Retinal pigment epithelial cell (primary cell): Measurements from ENCODE around the gene PIGK.

Experiments used
- DNase-seq: peaks from one replicate; pipeline ENCODE4 v3.0.0-alpha.2; 2010; ENCODE audit warnings: low read depth
- H3K4me3 ChIP-seq: 2 replicates; pipeline ENCODE4 v1.5.1; 2011; ENCODE audit warnings: mild to moderate bottlenecking, low read length, control low read depth, moderate library complexity
- CTCF ChIP-seq: conservative IDR thresholded peaks from 2 replicates; pipeline ENCODE4 v1.5.1; 2011; ENCODE audit warnings: low read depth, low read length, control low read depth, inconsistent platforms

PIGK gene

GRCh38 chr1:77047978-77048614 is 171.1 kb downstream of the PIGK start:
- no peak for DNase-seq
- no peak for TF ChIP-seq CTCF
- H3K4me3 ChIP-seq: no peak overlapping the region

GRCh38 chr1:77047575-77047974 is 171.7 kb downstream of the PIGK start:
- no peak for TF ChIP-seq CTCF
- no peak for DNase-seq
- no peak overlapping the region for H3K4me3 ChIP-seq

GRCh38 chr1:77044133-77044849 is 174.9 kb downstream of the PIGK start:
- no peak for TF ChIP-seq CTCF
- no peak for DNase-seq
- no peak overlapping the region for H3K4me3 ChIP-seq

GRCh38 chr1:77040826-77041225 is 178.4 kb downstream of the PIGK start:
- DNase-seq: no peak
- no peak for TF ChIP-seq CTCF
- no peak overlapping the region for H3K4me3 ChIP-seq

- H3K4me3 ChIP-seq: no peak overlapping the region
- no peak for TF ChIP-seq CTCF
- peak; percentile 15 for DNase-seq
Measured at GRCh38 chr1:77039739-77040138, 179.5 kb downstream of the PIGK start.

GRCh38 chr1:77039111-77039510 is 180.1 kb downstream of the PIGK start:
- DNase-seq: no peak
- TF ChIP-seq CTCF: no peak
- no peak overlapping the region for H3K4me3 ChIP-seq
